ENCODE results near the gene NDUFA8. TPM values are rescaled to one million over a fixed set of nuclear protein-coding genes. Genes with fewer than 3 reads are reported as not detected.

NDUFA8 gene
- total and polyA plus RNA-seq, 10 of the 15 experiments (the other 5 are each of a cell fraction or from before 2014, with no cell fraction given) = 44.9 to 159 (median 90.8) TPM

- in situ Hi-C loops (cut with MboI) (no loop called here), intact Hi-C loops (cut with micrococcal nuclease; ENCODE audit: unreplicated experiment) (no loop called here)
- ChIA-PET RAD21 (ENCODE audit: unreplicated experiment) (no interaction called here), SMC1A (ENCODE audit: uncharacterized antibody, unreplicated experiment) (interaction anchor here (2.6 kb wide), 1 partner anchor 17 kb away, joined by 12 read pairs; no protein-coding TSS in a partner anchor), POLR2A (no interaction called here), CTCF (interaction anchor here (0.9 to 3.7 kb wide), 4 partner anchors 9 to 25 kb away, joined by 4 to 22 read pairs (median 4); no protein-coding TSS in a partner anchor)
- no peaks in the 10 kb centered on the region for H3K79me2 ChIP-seq (ENCODE audit: control insufficient read depth, insufficient read depth, low read length)
- H2AFZ ChIP-seq (ENCODE audit: control insufficient read depth, low read depth, low read length) = no peak overlapping the region
- WGBS (ENCODE audit: insufficient coverage, insufficient replicate concordance, low lambda C conversion rate, missing lambda C conversion rate) = 30% methylated on average over 11 of the region's 12 CpGs
- TF ChIP-seq, protein P1, sequence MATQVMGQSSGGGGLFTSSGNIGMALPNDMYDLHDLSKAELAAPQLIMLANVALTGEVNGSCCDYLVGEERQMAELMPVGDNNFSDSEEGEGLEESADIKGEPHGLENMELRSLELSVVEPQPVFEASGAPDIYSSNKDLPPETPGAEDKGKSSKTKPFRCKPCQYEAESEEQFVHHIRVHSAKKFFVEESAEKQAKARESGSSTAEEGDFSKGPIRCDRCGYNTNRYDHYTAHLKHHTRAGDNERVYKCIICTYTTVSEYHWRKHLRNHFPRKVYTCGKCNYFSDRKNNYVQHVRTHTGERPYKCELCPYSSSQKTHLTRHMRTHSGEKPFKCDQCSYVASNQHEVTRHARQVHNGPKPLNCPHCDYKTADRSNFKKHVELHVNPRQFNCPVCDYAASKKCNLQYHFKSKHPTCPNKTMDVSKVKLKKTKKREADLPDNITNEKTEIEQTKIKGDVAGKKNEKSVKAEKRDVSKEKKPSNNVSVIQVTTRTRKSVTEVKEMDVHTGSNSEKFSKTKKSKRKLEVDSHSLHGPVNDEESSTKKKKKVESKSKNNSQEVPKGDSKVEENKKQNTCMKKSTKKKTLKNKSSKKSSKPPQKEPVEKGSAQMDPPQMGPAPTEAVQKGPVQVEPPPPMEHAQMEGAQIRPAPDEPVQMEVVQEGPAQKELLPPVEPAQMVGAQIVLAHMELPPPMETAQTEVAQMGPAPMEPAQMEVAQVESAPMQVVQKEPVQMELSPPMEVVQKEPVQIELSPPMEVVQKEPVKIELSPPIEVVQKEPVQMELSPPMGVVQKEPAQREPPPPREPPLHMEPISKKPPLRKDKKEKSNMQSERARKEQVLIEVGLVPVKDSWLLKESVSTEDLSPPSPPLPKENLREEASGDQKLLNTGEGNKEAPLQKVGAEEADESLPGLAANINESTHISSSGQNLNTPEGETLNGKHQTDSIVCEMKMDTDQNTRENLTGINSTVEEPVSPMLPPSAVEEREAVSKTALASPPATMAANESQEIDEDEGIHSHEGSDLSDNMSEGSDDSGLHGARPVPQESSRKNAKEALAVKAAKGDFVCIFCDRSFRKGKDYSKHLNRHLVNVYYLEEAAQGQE (IDR thresholded peaks at IDR 0.05; ENCODE audit: low read depth, low read length) = no peak
- TF ChIP-seq NR2F1 (conservative IDR thresholded peaks at IDR 0.05) = no peak
- no peak for TF ChIP-seq KDM1A (IDR thresholded peaks at IDR 0.05; ENCODE audit: borderline replicate concordance)
- no peak for TF ChIP-seq PAX8 (IDR thresholded peaks at IDR 0.05)
- no peak for TF ChIP-seq EGR1 (IDR thresholded peaks at IDR 0.05; ENCODE audit: borderline replicate concordance in 1 of 2, low read depth in 2 of 2, low read length in 2 of 2)
- TF ChIP-seq SREBF1 (IDR thresholded peaks at IDR 0.05; ENCODE audit: low read length) = no peak
- no peaks in the 10 kb centered on the region for H3K27me3 ChIP-seq (replicated peaks in 1 of 2; ENCODE audit: control insufficient read depth in 2 of 2, insufficient read depth in 2 of 2, low read length in 1 of 2)
- H3K4me1 ChIP-seq (ENCODE audit: control insufficient read depth, insufficient read depth, low read length) = no peaks in the 10 kb centered on the region
- BruUV-seq (replicated peaks) = no TSS peak
- H3K4me3 ChIP-seq = no peak overlapping the region
- H3K4me2 ChIP-seq (ENCODE audit: control insufficient read depth, insufficient read depth) = no peak overlapping the region
- no peak overlapping the region for H3K27ac ChIP-seq (ENCODE audit: control insufficient read depth, insufficient read depth)
- DNase-seq (ENCODE audit: low read depth, low spot score) (no peak), ATAC-seq (no peak), FAIRE-seq (no peak)
- H3K36me3 ChIP-seq (ENCODE audit: control insufficient read depth in 2 of 2, insufficient read depth in 2 of 2, low read length in 1 of 2) = no peaks in the 10 kb centered on the region
- no peaks in the 10 kb centered on the region for H4K20me1 ChIP-seq (ENCODE audit: control insufficient read depth, insufficient read depth)
- H3K9ac ChIP-seq (ENCODE audit: control insufficient read depth, insufficient read depth, low read length) = no peak overlapping the region
- no peaks in the 10 kb centered on the region; the same call in 1 of the 3 replicates for H3K9me3 ChIP-seq (replicated peaks; ENCODE audit: control insufficient read depth, insufficient read depth, low read length)
Measured at GRCh38 chr9:122115176-122116035, 44.2 kb downstream of the NDUFA8 start.

All from GM12878 (cell line).